ENCODE measurements around the gene PCDH7. TPM values are rescaled to one million over a fixed set of nuclear protein-coding genes. Genes with fewer than 3 reads are reported as not detected.

PCDH7 gene
- polyA plus RNA-seq, 3 donors, result 17.4 to 22.2 (median 19.2) TPM

DNA sequence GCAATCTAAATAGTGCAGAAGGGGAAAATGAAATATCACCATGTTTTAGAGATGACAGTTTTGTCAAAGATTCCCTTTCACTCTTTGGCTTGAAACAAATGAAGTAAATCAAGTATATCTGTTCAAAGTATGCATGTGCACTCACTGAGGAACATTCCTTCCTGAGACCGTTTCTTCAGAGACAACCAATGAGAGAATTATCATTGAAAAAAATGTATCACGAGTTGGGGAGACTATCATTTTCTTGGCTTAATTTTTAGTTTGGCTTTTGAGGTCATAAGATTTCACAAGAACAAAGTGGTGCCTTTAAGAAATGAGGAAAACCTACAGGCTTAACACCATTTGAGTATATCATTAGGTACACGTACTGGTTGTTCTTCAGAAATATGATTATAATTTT is 56.3 kb downstream of the PCDH7 start:
- no peak for DNase-seq

- DNase-seq, result no peak
Observed at GRCh38 chr4:30776921-30777415, 56.8 kb downstream of the PCDH7 start.

Data from renal pelvis (tissue), 4 donors.